Measurements from ENCODE around the gene PERM1. TPM values are rescaled to one million over a fixed set of nuclear protein-coding genes. Genes with fewer than 3 reads are reported as not detected.
"Not testable (repeated sequence)": the region's sequence is repeated elsewhere in the genome, so short reads cannot be mapped to it uniquely, and the experiment has no call there.

Gene PERM1
- polyA plus RNA-seq, 1 donor (not counting 4 experiments of a cell fraction or from before 2014, with no cell fraction given) = not detected

DNA sequence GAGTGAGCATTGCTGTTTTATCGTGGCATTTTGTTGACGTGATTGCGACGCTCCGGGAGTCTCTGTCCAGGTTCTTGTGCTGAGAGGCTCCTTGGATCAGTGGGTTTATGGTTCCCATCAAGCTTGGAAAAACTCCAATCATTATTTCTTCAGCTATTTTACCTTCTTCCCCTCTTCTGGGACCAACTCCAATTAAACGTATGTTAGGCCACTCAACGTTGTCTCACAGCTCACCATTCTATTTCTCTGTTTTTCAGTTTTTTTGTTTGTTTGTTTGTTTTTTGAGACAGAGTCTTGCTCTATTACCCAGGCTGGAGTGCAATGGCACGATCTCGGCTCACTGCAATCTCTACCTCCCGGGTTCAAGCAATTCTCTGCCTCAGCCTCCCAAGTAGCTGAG, 10.0 kb upstream of the PERM1 start:
- no peaks in the 10 kb centered on the region for H3K9me3 ChIP-seq (ENCODE audit: control insufficient read depth, low read depth, low read length)
- peaks cover 5% of the 10 kb centered on the region for H3K27me3 ChIP-seq (ENCODE audit: control insufficient read depth, extremely low read depth, insufficient read depth, low read length)
- DNase-seq (ENCODE audit: low read depth, low spot score) (no peak), FAIRE-seq (no peak)
- H3K27ac ChIP-seq (ENCODE audit: control insufficient read depth, insufficient read depth, low read length) = no peak overlapping the region
- dilution Hi-C loops (cut with MboI; ENCODE audit: extremely low pct_ligation_motif_present, low sequenced_read_pairs) = no loop called here
- H3K4me2 ChIP-seq (ENCODE audit: control insufficient read depth, extremely low read depth, insufficient read depth, low read depth, low read length) = no peak overlapping the region
- no peaks in the 10 kb centered on the region for H4K20me1 ChIP-seq (ENCODE audit: control insufficient read depth, extremely low read depth, insufficient read depth, low read length)
- no peak for TF ChIP-seq EZH2 (IDR thresholded peaks at IDR 0.05; ENCODE audit: low read length)
- TF ChIP-seq, protein P1, sequence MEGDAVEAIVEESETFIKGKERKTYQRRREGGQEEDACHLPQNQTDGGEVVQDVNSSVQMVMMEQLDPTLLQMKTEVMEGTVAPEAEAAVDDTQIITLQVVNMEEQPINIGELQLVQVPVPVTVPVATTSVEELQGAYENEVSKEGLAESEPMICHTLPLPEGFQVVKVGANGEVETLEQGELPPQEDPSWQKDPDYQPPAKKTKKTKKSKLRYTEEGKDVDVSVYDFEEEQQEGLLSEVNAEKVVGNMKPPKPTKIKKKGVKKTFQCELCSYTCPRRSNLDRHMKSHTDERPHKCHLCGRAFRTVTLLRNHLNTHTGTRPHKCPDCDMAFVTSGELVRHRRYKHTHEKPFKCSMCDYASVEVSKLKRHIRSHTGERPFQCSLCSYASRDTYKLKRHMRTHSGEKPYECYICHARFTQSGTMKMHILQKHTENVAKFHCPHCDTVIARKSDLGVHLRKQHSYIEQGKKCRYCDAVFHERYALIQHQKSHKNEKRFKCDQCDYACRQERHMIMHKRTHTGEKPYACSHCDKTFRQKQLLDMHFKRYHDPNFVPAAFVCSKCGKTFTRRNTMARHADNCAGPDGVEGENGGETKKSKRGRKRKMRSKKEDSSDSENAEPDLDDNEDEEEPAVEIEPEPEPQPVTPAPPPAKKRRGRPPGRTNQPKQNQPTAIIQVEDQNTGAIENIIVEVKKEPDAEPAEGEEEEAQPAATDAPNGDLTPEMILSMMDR (optimal IDR thresholded peaks at IDR 0.05 in 1 of 3, IDR thresholded peaks at IDR 0.05 in 1 of 3, conservative IDR thresholded peaks at IDR 0.05 in 1 of 3; ENCODE audit: extremely low read depth in 1 of 3, insufficient read depth in 2 of 3, low read length in 3 of 3) = no peak
- H2AFZ ChIP-seq (ENCODE audit: control insufficient read depth, low read length) = no peak overlapping the region
- H3K36me3 ChIP-seq (ENCODE audit: control insufficient read depth in 2 of 2, extremely low read depth in 1 of 2, insufficient read depth in 2 of 2, low read length in 2 of 2) = no peaks in the 10 kb centered on the region
- H3K79me2 ChIP-seq (ENCODE audit: control insufficient read depth, insufficient read depth, low read length) = no peaks in the 10 kb centered on the region
- H3K9ac ChIP-seq (ENCODE audit: control insufficient read depth, extremely low read depth, insufficient read depth, low read length) = no peak overlapping the region
- no peak overlapping the region for H3K4me3 ChIP-seq (ENCODE audit: control insufficient read depth in 2 of 3, extremely low read depth in 1 of 3, insufficient read depth in 2 of 3, low read depth in 1 of 3, low read length in 3 of 3)
- H3K4me1 ChIP-seq (ENCODE audit: control insufficient read depth, extremely low read depth, insufficient read depth, low read length) = no peaks in the 10 kb centered on the region
- no peaks in the 10 kb centered on the region for H3K9me1 ChIP-seq (ENCODE audit: control insufficient read depth, extremely low read depth, insufficient read depth, low read length)

DNA sequence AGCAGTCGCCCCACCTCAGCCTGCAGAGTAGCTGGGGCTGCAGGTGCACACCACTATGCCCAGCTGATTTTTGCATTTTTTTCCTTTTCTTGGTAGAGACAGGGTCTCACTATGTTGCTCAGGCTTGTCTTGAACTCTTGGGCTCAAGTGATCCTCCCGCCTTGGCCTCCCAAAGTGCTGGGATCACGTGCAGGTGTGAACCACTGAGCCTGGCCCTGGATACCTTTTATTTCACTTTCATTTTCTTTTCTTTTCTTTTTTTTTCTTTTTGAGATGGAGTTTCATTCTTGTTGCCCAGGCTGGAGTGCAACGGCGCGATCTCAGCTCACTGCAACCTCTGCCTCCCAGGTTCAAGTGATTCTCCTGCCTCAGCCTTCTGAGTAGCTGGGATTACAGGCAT, 9.4 kb upstream of the PERM1 start:
- H3K4me2 ChIP-seq (ENCODE audit: control insufficient read depth, extremely low read depth, insufficient read depth, low read depth, low read length); H3K27me3 ChIP-seq (ENCODE audit: control insufficient read depth, extremely low read depth, insufficient read depth, low read length); dilution Hi-C loops (cut with MboI; ENCODE audit: extremely low pct_ligation_motif_present, low sequenced_read_pairs); H3K79me2 ChIP-seq (ENCODE audit: control insufficient read depth, insufficient read depth, low read length); FAIRE-seq; DNase-seq (ENCODE audit: low read depth, low spot score); H2AFZ ChIP-seq (ENCODE audit: control insufficient read depth, low read length); H3K4me3 ChIP-seq (ENCODE audit: control insufficient read depth in 2 of 3, extremely low read depth in 1 of 3, insufficient read depth in 2 of 3, low read depth in 1 of 3, low read length in 3 of 3); H3K9me3 ChIP-seq (ENCODE audit: control insufficient read depth, low read depth, low read length); H3K9ac ChIP-seq (ENCODE audit: control insufficient read depth, extremely low read depth, insufficient read depth, low read length); H3K36me3 ChIP-seq (ENCODE audit: control insufficient read depth in 2 of 2, extremely low read depth in 1 of 2, insufficient read depth in 2 of 2, low read length in 2 of 2); H3K9me1 ChIP-seq (ENCODE audit: control insufficient read depth, extremely low read depth, insufficient read depth, low read length); H4K20me1 ChIP-seq (ENCODE audit: control insufficient read depth, extremely low read depth, insufficient read depth, low read length); H3K27ac ChIP-seq (ENCODE audit: control insufficient read depth, insufficient read depth, low read length); H3K4me1 ChIP-seq (ENCODE audit: control insufficient read depth, extremely low read depth, insufficient read depth, low read length): not testable (repeated sequence)

DNA sequence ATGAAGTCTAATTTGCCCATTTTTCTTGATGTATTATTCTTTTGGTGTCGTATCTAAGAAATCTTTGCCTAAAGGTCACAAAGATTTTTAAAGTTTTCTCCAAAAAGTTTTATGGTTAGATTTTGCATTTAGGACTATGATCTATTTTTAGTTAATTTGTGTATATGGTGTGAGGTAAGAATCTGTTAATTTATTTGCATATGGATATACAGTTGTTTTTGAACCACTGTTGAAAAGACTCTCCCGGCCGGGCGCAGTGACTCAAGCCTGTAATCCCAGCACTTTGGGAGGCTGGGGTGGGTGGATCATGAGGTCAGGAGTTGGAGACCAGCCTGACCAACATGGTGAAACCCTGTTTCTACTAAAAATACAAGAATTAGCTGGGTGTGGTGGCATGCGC, 6.2 kb upstream of the PERM1 start:
- H3K36me3 ChIP-seq (ENCODE audit: control insufficient read depth in 2 of 2, extremely low read depth in 1 of 2, insufficient read depth in 2 of 2, low read length in 2 of 2); H3K4me1 ChIP-seq (ENCODE audit: control insufficient read depth, extremely low read depth, insufficient read depth, low read length); dilution Hi-C loops (cut with MboI; ENCODE audit: extremely low pct_ligation_motif_present, low sequenced_read_pairs); H3K9me1 ChIP-seq (ENCODE audit: control insufficient read depth, extremely low read depth, insufficient read depth, low read length); H3K4me3 ChIP-seq (ENCODE audit: control insufficient read depth in 2 of 3, extremely low read depth in 1 of 3, insufficient read depth in 2 of 3, low read depth in 1 of 3, low read length in 3 of 3); H2AFZ ChIP-seq (ENCODE audit: control insufficient read depth, low read length); DNase-seq (ENCODE audit: low read depth, low spot score); H3K4me2 ChIP-seq (ENCODE audit: control insufficient read depth, extremely low read depth, insufficient read depth, low read depth, low read length); H4K20me1 ChIP-seq (ENCODE audit: control insufficient read depth, extremely low read depth, insufficient read depth, low read length); H3K27ac ChIP-seq (ENCODE audit: control insufficient read depth, insufficient read depth, low read length); FAIRE-seq; H3K79me2 ChIP-seq (ENCODE audit: control insufficient read depth, insufficient read depth, low read length); H3K9ac ChIP-seq (ENCODE audit: control insufficient read depth, extremely low read depth, insufficient read depth, low read length); H3K9me3 ChIP-seq (ENCODE audit: control insufficient read depth, low read depth, low read length): not testable (repeated sequence)
- H3K27me3 ChIP-seq (ENCODE audit: control insufficient read depth, extremely low read depth, insufficient read depth, low read length) = peaks cover 17% of the 10 kb centered on the region

All from keratinocyte (primary cell).